Stimulated activated naive CD8-positive, alpha-beta T cell treated with anti-CD3 and anti-CD28 coated beads, Interleukin-15, Interleukin-2, amounts not matched to agents 100 U/mL and 50 U/mL, for 24 hours (primary cell): ENCODE data around the gene CLEC16A.
"Not testable (repeated sequence)": the region's sequence is repeated elsewhere in the genome, so short reads cannot be mapped to it uniquely, and the experiment has no call there.

Experiments
- ATAC-seq: fragments of 150-1000 bp; cut with Tn5 transposase; one replicate; pipeline ENCODE4 v1.10.0; 2021
- DNase-seq: peaks from one replicate; pipeline ENCODE4 v3.0.0; 2021

Gene CLEC16A

DNA sequence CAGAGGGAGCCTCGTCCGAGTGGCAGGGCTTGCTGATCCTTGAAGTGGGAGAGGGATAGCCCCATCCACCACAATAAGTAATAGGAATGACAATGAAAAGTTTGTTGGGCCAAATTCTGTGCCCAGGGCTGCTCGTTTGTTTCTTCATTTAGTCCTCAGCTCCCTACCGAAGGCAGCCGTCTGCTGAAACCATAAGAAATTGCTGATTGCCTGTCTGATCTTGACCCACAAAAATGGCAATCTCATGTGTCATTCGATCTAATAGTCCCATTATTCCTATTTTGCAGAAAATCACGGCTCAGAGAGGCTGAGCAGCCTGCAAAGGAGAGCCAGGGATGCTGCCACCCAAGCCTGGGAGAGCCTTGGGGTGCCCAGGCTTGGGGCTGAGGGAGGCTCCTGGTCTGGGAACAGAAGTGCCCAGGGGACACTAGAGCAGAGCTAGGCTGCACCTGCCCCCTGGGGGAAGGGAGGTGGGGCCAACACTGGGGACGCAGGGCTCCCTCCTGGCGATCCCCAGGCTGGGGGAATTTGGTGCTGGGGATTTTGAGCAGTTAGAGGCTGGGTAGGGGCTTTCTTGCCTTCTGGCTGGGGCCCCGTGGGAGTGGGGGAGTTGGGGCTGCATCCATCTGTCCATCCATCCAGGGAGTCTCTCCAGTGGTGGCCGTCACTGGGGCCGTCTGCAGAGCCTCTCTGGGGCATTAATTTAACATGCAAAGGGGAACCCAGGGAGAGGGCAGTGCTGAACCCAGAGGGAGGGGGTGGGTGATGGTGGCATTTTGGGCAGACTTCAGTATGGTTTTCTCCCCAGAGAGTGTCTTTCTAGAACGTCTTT lies 258.1 kb downstream of the CLEC16A start:
- DNase-seq: peak; percentile 38
- no peak for ATAC-seq

DNA sequence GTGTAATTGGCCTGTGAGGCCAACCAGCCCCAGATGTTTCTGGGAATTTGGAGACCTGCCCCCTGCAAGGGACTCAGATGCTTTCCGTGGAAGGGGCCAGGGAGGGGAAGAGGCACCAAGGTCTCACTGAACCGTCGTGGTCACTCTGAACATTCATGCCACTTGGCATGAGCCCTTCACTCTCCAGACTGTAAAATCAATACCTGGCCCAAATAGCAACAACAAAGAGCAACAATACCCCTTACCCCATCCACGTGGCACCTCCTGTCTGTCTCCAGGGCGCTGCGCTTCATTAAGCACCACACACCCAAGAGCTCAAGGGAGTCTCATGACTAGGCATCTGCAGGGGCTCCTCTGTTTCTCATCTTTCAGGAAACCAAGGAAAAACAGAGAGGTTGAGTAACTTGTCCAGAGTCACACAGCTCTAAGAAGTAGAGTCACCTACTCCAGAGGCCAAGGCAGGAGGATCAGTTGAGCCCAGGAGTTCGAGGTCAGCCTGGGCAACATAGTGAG lies 258.8 kb downstream of the CLEC16A start:
- no peak for DNase-seq
- ATAC-seq: no peak

DNA sequence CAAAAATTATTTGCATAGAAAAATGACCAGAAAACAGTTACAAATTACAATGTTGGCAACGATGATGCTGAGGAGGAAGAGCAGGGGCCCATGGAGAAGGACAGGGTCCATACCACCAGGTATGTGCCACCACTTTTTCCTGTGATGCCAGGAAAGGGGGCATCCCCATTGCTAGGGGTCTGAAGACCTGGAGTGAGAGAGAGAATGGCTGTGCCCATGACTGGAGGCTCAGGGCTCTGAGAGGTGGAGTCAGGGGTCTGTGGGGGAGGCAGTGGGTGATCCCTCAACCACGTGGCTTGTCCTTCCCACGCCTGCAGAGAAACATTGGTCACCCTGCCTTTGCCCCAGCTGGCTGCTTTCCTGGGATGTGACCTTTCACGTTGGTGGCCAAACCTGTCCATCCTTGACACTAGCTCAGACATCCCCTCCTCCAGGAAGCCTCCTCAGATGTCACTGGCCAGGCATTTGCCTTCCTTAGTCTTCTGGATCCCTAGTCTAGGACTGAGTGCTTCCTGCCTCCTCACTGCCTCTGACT lies 260.2 kb downstream of the CLEC16A start:
- no peak for DNase-seq
- no peak for ATAC-seq

DNA sequence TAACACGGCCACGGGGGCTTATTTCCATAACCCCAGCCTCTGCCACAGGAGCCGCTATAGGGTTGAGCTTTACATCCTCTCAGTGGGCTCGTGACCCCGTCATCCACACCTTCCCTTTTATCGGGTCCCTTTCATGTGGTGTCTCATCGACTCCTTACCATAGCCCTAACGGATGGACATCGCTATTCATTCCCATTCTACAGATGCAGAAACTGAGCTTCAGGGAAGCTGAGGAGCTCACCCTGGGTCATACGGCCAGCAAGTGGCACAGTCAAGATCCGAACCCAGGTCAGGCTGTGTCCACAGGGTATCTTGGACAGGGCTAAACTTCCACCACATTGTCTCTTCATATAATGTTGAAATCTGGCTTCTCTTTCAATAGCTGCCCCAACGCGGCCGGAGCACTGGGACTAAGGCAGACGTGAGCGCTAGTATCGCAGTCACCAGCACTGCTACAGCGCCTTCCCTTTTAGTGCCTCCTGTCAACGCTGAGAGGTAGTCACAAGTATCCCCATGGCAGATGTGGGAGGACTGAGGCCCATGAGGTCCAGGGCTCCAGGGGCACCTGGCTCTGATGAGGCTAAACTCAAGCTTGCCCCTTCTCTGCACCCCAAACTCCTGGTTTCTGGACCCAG lies 260.8 kb downstream of the CLEC16A start:
- ATAC-seq (no peak), DNase-seq (no peak)

DNA sequence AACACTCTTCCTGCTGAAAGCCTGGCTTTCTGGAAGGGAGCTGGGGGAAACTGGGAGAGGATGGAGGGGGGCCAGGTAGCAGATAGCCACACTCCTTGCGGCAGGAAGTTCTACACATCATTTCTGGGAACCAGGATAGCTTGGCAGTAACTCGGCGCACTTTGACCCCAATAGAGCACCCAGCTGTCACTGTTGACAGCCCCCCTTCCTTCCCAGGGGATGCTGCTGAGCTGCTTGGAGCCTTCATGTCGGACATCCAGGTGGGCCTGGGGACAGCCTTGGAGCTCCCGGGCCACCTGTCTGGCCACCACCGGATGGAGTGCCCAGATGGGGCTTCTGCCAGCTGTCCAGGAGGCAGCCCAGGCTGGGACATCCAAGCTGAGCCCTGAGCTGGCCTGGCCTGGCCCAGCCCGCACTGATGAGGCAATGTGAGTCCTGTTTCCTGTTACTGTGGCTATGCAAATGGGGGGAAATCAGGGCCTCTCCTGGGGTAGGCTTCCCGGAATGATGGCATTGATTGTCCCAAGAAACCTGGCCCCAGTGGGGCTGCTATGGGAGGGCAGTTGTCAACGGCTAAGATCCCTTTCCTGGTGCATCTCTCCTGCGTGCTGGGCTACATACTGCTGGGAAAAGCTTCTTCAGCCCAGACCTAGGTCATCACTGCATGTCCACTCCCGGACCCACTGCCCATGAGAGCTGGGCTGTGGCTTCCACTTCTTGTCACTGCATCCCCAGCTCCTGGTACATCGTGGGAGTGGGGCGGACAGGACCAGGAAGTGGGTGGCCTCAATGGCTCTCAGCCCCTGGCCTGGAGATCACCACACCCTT lies 261.6 kb downstream of the CLEC16A start:
- DNase-seq (peak; percentile 27), ATAC-seq (peak; percentile 29)

DNA sequence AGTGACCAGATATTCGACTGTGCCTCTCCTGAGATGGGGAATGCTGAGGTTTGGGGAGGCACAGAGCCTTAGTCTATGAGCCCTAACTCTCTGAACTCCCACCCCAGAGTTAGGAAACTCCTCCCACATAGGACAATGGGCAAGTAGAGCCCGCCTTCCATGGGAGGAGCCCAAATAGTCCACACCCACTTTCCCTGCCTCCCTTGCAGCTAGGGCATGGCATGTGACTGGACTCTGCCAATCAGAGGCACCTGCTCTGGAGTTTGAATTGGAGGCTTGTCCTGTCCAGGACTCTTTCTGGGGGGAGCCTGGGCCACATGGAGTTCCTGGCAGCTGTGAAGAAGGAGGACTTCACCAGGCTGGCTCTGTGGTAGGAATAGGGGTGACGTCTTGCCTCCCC lies 263.3 kb downstream of the CLEC16A start:
- DNase-seq (no peak), ATAC-seq (no peak)

DNA sequence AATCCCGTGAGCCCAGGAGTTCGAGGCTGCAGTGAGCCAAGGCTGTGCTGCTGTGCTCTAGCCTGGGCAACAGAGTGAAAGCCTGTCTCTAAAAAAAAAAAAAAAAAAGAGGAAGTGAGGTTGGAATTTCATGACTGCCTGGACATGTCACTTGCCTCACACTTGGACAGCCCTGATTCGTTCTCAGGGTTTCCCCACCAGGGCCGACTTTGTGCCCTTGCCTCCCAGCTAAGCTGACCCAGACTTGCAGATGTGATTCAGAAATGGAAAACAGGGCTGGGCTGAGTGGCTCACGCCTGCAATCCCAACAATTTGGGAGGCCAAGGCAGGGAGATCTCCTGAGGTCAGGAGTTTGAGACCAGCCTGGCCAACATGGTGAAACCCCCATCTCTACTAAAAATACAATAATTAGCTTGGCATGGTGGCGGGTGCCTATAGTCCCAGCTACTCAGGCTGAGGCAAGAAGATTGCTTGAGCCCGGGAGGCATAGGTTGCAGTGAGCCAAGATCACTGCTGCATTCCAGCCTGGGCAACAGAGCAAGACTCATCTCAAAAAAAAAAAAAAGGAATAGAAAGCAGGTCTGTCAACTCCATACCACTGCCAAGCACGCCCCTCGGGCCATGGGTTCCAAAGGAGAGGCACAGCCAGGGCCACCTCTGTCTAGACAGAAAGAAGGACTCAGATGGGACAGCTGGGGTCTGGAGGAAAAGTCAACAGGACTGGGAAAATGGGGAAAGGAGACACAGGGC lies 264.7 kb downstream of the CLEC16A start:
- DNase-seq: no peak
- no peak for ATAC-seq

DNA sequence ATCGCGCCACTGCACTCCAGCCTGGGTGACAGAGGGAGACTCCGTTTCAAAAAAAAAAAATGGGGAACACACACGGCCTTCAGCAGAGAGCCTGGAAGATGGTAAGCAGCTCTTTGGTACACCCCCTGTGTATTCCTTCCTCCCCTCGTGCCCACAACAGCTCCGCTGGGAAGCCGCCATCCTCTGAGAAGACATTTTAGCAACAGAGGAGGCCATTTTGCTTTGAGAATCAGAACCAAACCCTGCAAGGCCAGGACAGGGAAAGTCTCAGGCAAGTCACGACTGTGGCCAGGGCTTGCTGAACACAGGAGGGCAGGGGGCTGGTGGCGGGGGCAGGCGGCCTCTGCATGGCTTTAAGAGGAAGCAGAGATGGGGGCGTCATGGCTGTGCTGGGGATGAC lies 265.9 kb downstream of the CLEC16A start:
- no peak for DNase-seq
- no peak for ATAC-seq

DNA sequence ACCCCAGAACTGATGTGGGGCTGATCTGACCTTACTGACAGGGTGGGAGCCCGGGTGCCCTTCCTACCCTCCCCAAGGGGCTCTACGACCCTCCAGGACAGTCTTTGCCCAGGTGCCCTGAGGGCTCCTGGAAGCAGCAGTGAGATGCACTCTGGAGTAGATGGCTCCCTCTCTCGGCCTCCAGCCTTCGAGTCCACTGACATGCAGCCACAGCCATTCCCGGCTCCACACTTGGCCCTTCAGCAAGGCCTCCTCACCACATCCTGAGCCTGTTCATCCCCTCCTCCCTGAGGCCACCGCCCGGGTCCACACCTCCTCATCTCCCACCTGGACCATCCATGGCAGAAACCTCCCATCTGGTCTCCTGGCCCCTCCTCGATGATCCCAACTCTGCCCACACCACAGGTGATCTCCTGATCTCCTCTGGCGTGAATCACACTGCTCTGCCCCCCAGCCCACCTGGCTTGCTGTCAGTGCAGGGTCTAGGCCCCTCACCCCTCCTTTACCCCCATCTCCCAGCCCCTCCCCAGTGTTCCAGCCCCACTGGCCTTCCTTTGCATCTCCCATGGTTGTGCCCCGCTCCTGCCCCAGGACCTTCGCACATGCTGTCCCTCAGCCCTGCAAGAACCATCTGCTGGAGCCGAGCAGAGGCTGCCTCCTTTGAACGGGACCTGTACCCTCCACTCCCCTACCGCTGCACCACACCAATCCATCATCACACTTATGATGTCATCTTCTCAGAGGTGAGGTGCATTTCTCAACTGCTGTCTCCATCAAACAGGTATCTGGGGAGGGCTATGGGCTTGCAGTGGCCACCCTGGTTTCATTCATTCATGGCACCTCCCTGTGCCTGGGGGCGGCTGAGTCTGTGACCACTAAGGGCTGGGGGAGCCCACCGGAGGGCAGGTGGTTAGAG lies 267.0 kb downstream of the CLEC16A start:
- DNase-seq: no peak

DNA sequence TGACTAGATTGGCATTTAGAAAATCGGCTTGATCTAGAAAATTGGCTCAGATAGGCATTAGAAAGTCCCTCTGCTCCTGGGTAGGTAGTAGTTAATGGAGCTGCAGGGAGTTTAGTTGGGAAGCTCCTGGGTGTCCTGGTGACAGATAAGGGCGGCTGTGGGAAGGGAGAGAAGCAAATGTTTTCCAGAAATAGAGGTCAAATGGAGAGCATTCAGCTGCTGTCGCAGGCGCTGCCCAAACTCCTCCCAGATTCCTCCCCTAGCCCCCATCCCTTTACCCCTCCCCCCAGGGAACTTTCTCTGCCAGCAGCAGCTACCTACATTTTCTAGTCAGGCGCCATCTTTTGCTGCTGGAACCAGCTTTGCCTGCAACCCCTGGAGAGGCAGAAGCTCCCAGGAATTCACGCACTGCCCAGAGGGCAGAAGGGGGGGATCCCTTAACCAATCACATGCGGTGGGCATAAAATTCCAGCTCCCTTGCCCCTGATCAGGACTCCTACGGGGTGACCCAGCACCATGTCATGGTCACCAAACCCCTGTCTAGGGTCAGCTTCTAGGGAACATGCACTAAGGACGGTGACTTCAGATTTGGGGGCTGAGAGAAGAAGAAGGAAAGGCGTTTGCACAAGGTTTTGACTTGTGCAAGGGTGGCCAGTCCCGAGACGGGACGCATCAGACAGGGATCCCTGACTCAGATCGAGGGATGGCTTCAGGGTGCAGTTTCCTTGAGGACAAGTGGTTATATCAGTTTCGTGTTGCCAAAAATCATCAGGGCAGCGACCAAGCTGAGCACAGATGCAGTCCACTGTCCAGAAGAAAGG lies 267.8 kb downstream of the CLEC16A start:
- no peak for ATAC-seq
- no peak for DNase-seq

More for the DNA sequence above, 267.0 kb downstream of the CLEC16A start:
- no peak for ATAC-seq

DNA sequence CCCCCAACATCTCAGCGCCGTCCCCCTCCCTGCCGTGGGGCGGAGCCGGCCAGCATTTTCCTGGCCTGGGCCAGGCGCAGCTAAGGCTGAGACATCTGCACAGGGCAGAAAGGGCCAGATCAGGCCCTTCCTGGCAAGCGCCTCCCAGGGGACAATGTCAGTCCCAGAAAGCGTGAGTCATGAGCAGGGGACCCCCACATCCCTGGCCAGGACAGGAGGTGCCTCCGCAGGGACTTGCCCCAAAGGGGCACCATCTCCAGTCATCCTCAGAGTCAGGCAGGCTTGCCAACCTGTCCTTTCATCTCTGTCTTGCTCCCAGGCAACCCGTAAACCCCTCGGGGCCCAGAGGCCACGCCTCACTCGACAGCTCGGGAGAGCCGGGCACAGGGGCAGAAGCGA lies 268.4 kb downstream of the CLEC16A start:
- DNase-seq (no peak), ATAC-seq (peak; percentile 28)

DNA sequence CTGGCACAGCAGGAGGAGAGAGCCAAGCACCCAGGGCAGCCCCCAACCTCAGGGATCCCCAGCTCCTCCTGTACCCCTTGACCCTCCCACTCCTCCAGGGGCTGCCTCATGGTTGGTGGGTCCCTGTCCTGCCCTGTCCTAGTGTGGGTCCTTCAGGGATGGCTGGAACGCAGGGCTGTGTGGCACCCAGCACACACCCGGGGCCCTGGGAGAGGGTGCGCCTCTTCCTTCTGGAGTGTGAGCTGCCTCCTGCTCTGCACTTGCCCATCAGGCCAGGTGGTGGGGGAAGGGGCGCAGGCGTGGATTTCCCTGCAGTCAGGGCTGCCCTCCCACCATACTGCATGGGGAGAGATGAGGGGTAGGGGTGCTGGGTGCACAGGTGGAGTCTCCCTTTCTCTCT lies 269.0 kb downstream of the CLEC16A start:
- no peak for DNase-seq
- ATAC-seq: peak; percentile 8

DNA sequence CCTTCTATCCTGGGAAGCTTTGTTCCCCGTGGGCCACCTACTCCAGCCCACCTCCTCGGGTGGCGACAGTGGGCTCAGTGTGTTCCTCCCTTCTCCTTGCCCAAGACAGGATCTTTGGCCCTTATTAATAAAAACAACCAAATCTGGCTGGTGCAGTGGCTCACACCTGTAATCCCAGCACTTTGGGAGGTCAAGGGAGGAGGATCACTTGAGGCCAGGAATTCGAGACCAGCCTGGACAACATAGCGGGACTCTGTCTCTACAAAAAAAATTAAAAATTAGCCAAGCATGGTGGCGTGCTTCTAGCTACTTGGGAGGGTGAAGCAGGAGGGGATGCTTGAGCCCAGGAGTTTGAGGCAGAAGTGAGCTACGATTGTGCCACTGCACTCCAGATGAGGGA lies 269.4 kb downstream of the CLEC16A start:
- ATAC-seq (no peak), DNase-seq (no peak)

DNA sequence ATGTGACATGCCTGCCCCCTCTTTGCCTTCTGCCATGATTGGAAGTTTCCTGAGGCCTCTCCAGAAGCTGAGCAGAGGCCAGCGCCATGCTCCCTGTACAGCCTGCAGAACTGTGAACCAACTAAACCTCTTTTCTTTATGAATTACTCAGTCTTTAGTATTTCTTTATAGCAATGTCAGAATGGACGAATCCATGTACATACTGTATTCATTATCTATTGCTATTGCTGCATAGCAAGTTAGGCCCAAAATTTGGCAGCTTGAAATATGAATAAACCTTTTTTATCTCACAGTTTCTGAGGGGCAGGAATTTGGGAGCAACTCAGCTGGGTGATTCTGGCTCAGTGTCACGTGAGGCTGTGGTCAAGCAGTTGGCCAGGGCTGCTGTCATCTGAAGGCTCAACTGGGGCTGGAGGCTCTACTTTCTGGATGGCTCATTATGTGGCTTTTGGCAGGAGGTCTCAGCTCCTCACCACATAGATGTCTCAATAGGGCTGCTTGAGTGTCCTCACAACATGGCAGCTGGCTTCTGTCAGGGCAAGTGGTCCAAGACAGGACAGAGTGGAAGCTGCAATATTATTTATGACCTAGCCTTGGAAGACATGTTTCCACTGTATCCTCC lies 271.7 kb downstream of the CLEC16A start:
- no peak for ATAC-seq
- no peak for DNase-seq

DNA sequence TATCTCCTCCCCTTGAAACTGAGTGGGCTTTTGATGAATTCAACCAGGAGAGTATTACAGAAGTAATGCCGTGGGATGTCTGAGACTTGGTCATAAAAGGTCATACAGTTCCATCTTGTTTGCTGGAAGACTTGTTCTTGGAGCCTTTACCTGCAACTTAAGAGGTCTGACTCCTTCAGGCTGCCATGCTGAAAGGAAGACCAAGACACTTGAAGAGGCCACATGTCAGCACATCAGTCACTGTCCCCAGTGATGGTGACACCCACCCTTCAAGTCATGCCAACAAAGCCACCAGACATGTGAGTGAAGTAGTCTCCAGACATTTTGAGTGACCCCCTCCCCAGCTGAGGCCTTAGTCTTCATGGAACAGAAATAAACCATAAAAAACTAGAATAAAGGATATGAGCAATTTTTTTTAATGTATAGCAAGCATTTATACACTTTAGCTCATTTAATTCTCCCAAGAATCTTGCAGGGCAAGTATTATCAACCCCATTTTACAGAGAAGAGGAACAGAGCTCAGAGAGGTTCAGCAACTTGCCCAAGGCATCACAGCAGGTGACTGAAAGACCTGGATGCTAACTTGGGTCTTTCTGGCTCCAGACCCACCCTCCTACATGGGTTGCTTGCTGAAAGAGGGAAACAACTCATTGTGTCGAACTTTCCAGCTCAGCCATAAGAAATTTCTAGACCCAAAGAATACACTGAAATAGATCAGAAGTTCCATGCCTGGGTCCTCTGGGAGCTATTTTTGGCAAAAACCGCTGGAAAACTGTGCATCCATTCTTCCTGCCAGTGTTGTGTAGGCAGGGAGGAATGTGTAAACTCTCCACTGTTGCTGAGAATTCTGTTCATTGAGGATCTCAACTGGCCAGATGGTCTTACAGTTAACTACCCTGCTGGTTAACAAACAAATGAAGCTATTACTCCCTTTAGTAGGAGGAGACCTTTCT lies 273.6 kb downstream of the CLEC16A start:
- ATAC-seq: no peak
- DNase-seq: no peak

DNA sequence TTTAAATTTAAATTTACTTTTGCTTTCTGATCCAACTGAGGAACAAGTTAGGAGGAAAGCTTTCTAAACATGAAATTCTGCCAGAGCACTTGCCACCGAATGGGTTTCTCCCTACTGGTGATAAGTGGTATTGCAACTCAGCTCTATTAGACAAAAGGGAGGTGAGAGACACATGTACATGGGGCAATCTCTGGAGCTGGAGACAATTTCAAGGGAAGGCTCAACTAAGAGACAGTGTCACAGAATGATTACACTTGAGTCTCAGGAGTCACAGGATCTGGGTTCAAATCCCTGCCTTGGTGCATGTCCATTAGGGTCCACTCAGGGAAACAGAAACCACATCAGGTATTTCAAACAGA lies 274.2 kb downstream of the CLEC16A start:
- no peak for DNase-seq
- no peak for ATAC-seq

DNA sequence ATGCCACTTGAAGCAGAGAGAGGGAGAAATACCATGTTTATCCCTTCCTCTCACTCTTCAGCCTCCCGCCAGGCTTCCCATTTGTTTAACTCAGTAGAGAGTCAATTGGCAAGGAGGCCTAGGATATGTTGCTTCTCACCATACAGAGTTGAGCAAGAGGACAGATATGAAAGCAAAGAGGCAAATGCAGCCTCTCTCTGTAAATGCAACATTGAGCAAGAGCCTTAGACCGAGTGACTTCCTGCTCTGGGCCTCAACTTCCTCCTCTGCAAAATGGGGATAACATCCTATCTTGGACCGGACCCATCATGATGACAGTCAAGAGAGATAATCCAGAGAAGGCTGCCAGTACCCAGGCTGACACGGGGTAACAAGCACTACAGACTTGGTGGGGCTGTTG lies 274.8 kb downstream of the CLEC16A start:
- DNase-seq (no peak), ATAC-seq (no peak)

DNA sequence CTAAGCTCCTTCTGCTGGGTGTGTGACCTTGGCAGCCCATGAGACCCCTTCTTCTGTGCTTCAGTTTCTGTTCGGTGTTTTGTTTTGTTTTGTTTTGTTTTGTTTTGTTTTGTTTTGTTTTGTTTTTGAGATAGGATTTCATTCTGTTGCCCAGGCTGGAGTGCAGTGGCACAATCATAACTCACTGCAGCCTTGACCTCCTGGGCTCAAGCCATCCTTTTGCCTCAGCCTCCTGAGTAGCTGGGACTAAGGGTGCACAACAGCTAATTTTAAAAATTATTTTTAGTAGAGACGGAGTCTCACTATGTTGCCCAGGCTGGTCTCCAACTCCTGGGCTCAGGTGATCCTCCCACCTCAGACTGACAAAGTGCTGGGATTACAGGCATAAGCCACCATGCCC lies 276.1 kb downstream of the CLEC16A start:
- DNase-seq, ATAC-seq: not testable (repeated sequence)
